Suprapubic skin (tissue), 4 donors: Measurements from ENCODE around the gene LZTR1. TPM values are rescaled to one million over a fixed set of nuclear protein-coding genes. Genes with fewer than 3 reads are reported as not detected.

Experiments used
- DNase-seq, 2 donors: peaks; one replicate each; pipeline ENCODE4 v3.0.0-alpha.2; 2019; ENCODE audit warnings: low spot score in 2 of 2
- H3K27ac ChIP-seq: fragments of 200-600 bp; sonication (generic); one replicate; pipeline ENCODE4 v1.5.1; 2019
- H3K27me3 ChIP-seq: fragments of 200-600 bp; sonication (generic); one replicate; pipeline ENCODE4 v1.5.1; 2019
- H3K36me3 ChIP-seq: fragments of 200-600 bp; sonication (generic); one replicate; pipeline ENCODE4 v1.5.1; 2019
- H3K4me1 ChIP-seq: fragments of 200-600 bp; sonication (generic); one replicate; pipeline ENCODE4 v1.5.1; 2019
- H3K4me3 ChIP-seq: fragments of 200-600 bp; sonication (generic); one replicate; pipeline ENCODE4 v1.5.1; 2019; ENCODE audit warnings: mild to moderate bottlenecking
- H3K9me3 ChIP-seq: fragments of 200-600 bp; sonication (generic); one replicate; pipeline ENCODE4 v1.5.1; 2019
- EP300 ChIP-seq: sonication (generic); formaldehyde crosslinking; IDR thresholded peaks from one replicate; pipeline ENCODE4 v1.6.1; 2017; ENCODE audit warnings: antibody characterized with exemption
- POLR2A ChIP-seq, 2 donors: fragments of 450-650 bp; IDR thresholded peaks; one replicate each; pipeline ENCODE4 v1.6.1; 2017; ENCODE audit warnings: antibody characterized with exemption in 2 of 2, mild to moderate bottlenecking in 2 of 2, moderate library complexity in 2 of 2
- POLR2AphosphoS5 ChIP-seq, 3 donors: sonication (generic); formaldehyde crosslinking; IDR thresholded peaks; one replicate each; pipeline ENCODE4 v1.6.1; 2017; ENCODE audit warnings: antibody characterized with exemption in 3 of 3
- whole genome bisulfite sequencing: methylation state at CpG from one replicate; pipeline ENCODE4 v1.1.5; 2018; 5-methylcytosine and 5-hydroxymethylcytosine counted together
- total RNA-seq, 4 donors: library from RNA; depleted of rRNA; stranded (reverse); fragments of >200 nt; gene quantifications; one replicate each; pipeline ENCODE4 v1.1.0, GENCODE V29; 2016
- TF ChIP-seq, protein P1 (sequence below), 2 donors: fragments of 200-600 bp in 1 of 2; fragments of 450-650 bp in 1 of 2; sonication (generic) in 1 of 2; IDR thresholded peaks; one replicate each; pipeline ENCODE4 v1.5.1; 2016 to 2019; ENCODE audit warnings: antibody characterized with exemption in 2 of 2, mild to moderate bottlenecking in 1 of 2, moderate library complexity in 1 of 2

The LZTR1 gene
- total RNA-seq, 4 donors from 2014 or later = 29.3 to 75.6 (median 46.9) TPM

DNA sequence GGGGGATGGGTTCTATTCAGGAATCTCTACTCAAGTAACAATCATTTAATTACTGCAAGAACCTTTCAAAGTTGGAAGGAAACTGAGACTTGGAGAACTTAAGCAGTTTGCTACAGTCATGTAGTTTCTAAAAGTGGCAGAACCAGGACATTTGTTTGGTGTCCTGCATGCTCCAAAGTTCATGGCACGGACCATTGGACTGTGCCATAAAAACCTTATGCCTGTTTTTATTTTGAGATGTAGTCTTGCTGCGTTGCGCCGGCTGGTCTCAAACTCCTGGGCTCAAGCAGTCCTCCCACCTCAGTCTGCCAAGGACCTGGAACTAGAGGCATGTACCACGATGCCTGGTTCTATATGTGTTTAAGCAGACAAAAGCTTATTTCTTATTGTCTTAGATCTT is 33.6 kb upstream of the LZTR1 start:
- peaks cover 32% of the 10 kb centered on the region for H3K4me1 ChIP-seq
- 83% methylated on average over 5 of the region's 5 CpGs for WGBS
- H3K9me3 ChIP-seq = no peaks in the 10 kb centered on the region

DNA sequence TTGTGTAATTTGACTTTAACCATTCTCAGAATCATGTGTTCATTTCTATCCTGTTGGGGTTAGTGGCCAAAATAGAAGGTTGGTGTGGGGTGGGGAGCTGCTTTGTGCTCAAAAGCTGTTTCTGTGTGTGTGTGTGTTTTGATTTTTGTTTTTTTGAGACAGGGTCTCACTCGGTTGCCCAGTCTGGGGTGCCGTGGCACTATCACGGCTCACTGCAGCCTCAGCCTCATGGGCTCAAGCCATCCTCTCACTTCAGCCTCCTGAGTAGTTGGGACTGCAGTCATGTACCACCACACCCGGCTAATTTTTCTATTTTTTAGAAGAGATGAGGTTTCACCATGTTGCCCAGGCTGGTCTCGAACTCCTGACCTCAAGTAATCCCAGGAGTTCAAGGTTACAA is 33.1 kb upstream of the LZTR1 start:
- Histone ChIP-seq H3K4me1 (peaks cover 36% of the 10 kb centered on the region), H3K9me3 (no peaks in the 10 kb centered on the region)
- 91% methylated on average over 5 of the region's 5 CpGs for WGBS

More for the DNA sequence above, 33.6 kb upstream of the LZTR1 start:
- no peak for DNase-seq
- Histone ChIP-seq H3K4me3 (no peak overlapping the region), H3K27me3 (no peaks in the 10 kb centered on the region), H3K27ac (no peak overlapping the region), H3K36me3 (peaks cover 33% of the 10 kb centered on the region)
- no peak for TF ChIP-seq POLR2AphosphoS5 (IDR thresholded peaks at IDR 0.05)
- TF ChIP-seq EP300 = no peak

DNA sequence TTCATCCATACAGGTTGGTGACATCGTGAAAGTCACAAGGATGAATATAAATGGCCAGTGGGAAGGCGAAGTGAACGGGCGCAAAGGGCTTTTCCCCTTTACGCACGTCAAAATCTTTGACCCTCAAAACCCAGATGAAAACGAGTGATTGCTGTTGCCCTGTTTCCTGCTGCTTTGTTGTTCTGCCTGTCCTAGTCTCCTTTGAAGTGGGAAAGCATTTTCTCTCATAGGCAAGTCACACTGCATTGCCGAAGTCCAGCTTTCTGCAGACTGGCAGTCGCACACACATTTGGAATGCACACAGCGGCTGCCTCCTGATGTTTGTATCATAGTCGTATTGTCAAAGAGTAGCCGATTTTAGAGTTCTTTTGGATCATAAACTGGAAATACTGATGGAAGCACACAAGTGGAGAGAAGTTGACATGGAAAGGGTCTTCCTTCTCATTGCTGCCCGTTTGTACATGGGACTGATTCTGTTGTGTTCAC is 32.4 kb upstream of the LZTR1 start:
- peaks cover 40% of the 10 kb centered on the region for H3K4me1 ChIP-seq

More for the DNA sequence above, 33.1 kb upstream of the LZTR1 start:
- TF ChIP-seq, protein P1, sequence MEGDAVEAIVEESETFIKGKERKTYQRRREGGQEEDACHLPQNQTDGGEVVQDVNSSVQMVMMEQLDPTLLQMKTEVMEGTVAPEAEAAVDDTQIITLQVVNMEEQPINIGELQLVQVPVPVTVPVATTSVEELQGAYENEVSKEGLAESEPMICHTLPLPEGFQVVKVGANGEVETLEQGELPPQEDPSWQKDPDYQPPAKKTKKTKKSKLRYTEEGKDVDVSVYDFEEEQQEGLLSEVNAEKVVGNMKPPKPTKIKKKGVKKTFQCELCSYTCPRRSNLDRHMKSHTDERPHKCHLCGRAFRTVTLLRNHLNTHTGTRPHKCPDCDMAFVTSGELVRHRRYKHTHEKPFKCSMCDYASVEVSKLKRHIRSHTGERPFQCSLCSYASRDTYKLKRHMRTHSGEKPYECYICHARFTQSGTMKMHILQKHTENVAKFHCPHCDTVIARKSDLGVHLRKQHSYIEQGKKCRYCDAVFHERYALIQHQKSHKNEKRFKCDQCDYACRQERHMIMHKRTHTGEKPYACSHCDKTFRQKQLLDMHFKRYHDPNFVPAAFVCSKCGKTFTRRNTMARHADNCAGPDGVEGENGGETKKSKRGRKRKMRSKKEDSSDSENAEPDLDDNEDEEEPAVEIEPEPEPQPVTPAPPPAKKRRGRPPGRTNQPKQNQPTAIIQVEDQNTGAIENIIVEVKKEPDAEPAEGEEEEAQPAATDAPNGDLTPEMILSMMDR (IDR thresholded peaks at IDR 0.05) = no peak
- no peak for TF ChIP-seq EP300
- TF ChIP-seq POLR2AphosphoS5 (IDR thresholded peaks at IDR 0.05) = no peak
- no peak for TF ChIP-seq POLR2A (IDR thresholded peaks at IDR 0.05)
- peaks cover 37% of the 10 kb centered on the region for H3K36me3 ChIP-seq
- H3K27me3 ChIP-seq = no peaks in the 10 kb centered on the region
- no peak overlapping the region for H3K27ac ChIP-seq
- DNase-seq = no peak
- H3K4me3 ChIP-seq = no peak overlapping the region

DNA sequence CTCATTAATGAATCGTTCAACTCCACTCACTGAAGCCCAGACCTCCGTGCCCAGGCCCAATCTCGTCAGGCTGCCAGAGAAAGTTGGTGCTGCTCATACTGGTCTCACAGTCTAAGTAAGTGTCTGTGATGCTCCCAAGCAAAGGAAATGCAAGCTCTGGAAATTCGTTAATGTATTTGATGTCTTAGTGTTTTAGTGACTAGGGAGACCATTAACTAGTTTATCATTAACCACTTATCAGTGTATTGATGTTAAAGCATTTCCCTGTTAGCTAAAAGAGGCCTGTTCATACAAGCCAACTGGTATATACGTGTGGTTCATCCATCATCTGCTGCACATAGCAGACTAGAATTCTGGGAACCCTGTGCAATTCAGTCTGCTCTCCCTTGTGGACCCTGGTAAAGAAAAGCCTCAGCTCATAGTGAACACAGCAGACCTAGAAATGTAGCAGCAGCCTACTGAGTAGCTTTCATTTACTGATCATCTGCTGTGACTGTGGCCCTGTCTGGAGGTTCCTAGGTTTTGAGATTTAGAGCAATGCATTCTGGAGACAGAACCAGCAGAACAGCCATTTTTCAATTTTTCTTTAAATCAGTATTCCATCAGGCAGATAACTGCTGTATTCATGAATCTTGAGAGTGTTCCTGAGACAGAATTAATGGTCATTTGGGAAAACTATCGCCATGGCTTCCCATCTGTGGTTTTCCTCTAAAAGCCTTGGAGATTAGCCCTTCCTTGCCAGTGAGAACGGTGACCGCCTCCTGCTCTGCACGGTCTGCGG is 30.8 kb upstream of the LZTR1 start:
- H3K4me1 ChIP-seq = peaks cover 37% of the 10 kb centered on the region
- TF ChIP-seq, protein P1 (IDR thresholded peaks at IDR 0.05) = no peak
- TF ChIP-seq EP300 = no peak
- no peak for TF ChIP-seq POLR2AphosphoS5 (IDR thresholded peaks at IDR 0.05)
- TF ChIP-seq POLR2A (IDR thresholded peaks at IDR 0.05) = no peak
- H3K4me3 ChIP-seq = no peak overlapping the region
- DNase-seq = no peak
- no peaks in the 10 kb centered on the region for H3K9me3 ChIP-seq
- H3K27ac ChIP-seq = peak overlapping the region; percentile 62
- H3K36me3 ChIP-seq = peaks cover 37% of the 10 kb centered on the region
- WGBS = 76% methylated on average over 10 of the region's 10 CpGs
- H3K27me3 ChIP-seq = no peaks in the 10 kb centered on the region

More for the DNA sequence above, 32.4 kb upstream of the LZTR1 start:
- Histone ChIP-seq H3K4me3 (no peak overlapping the region), H3K9me3 (no peaks in the 10 kb centered on the region), H3K27ac (no peak overlapping the region), H3K27me3 (no peaks in the 10 kb centered on the region), H3K36me3 (peaks cover 37% of the 10 kb centered on the region)
- no peak for DNase-seq
- WGBS = 83% methylated on average over 13 of the region's 13 CpGs
- TF ChIP-seq EP300 = no peak
- TF ChIP-seq POLR2AphosphoS5 (IDR thresholded peaks at IDR 0.05) = no peak
- TF ChIP-seq, protein P1 (IDR thresholded peaks at IDR 0.05) = no peak
- no peak for TF ChIP-seq POLR2A (IDR thresholded peaks at IDR 0.05)

DNA sequence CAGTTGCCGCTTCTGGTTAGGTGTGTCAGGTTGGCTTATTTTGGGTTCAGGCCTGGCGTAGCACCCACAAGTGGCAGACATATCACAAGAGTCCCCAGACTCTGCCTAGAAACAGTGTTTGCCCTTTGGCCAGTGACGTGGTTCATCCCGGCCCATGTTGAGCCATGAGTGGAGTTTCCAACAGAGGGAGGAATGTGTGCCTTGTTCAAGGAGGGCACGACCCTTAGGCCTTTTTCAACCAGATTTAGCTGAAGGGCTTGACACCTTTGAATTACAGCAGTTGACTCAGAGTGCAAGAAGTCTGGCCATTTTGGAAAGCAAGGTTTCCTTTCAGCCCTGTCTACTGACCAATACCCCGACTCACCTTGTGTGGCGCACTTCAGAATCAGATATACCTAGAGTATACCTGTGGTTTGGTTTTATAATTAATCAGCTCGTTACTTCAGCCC is 30.1 kb upstream of the LZTR1 start:
- no peak for DNase-seq
- H3K4me3 ChIP-seq = no peak overlapping the region
- no peaks in the 10 kb centered on the region for H3K9me3 ChIP-seq
- 86% methylated on average over 6 of the region's 8 CpGs for WGBS
- peaks cover 37% of the 10 kb centered on the region for H3K36me3 ChIP-seq
- H3K4me1 ChIP-seq = peaks cover 40% of the 10 kb centered on the region
- no peak overlapping the region for H3K27ac ChIP-seq
- TF ChIP-seq POLR2A (IDR thresholded peaks at IDR 0.05) (no peak), POLR2AphosphoS5 (IDR thresholded peaks at IDR 0.05) (no peak), EP300 (no peak)
- TF ChIP-seq, protein P1 (IDR thresholded peaks at IDR 0.05) = no peak
- no peaks in the 10 kb centered on the region for H3K27me3 ChIP-seq
